Measurements from ENCODE around the gene PERM1.

DNA sequence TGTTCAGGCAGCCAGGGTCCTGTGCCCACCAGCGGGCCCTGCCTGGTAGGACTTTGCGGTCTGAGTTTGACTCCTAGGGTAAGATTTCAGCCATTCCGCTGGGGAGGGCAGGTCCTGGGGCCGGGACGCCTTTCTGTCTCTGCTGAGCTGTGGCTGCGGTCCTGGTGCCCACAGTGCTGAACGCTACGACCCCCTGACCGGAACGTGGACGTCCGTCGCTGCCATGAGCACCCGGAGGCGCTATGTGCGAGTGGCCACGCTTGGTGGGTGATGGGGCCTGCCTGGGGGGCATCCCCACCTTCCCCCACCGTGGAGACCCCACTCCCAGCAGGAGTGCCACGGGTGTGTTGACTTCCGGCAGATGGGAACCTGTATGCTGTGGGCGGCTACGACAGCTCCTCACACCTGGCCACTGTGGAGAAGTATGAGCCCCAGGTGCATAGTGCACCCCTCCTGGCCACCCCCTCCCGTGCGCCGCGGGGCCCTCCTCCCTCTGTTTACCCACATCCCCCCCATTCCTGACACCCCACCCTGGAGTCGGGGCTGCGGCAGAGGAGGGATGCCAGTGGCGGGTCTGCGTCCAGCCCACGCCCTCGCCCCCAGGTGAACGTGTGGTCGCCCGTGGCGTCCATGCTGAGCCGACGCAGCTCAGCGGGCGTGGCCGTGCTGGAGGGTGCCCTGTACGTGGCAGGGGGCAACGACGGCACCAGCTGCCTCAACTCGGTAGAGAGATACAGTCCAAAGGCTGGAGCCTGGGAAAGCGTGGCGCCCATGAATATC lies 18.0 kb downstream of the PERM1 start:
- TF ChIP-seq CTCF (conservative IDR thresholded peaks at IDR 0.05 in 1 of 2, IDR thresholded peaks at IDR 0.05 in 1 of 2; ENCODE audit: low read depth in 1 of 2, low read length in 2 of 2): no peak
- no peak for TF ChIP-seq EZH2 (IDR thresholded peaks at IDR 0.05; ENCODE audit: low read length, missing control alignments)
